ENCODE measurements around the gene RTBDN. TPM values are rescaled to one million over a fixed set of nuclear protein-coding genes. Genes with fewer than 3 reads are reported as not detected.

The RTBDN gene
- total and polyA plus RNA-seq, 10 of the 15 experiments (the other 5 are each of a cell fraction or from before 2014, with no cell fraction given) = 0.45 TPM; not detected in 9

GRCh38 chr19:12881172-12881808 lies 46.9 kb upstream of the RTBDN start, which contains the start of gene DNASE2 (continued):
- TF ChIP-seq E2F8 (IDR thresholded peaks at IDR 0.05; ENCODE audit: low read depth, partially characterized antibody) (peak; percentile 48), ATF3 (IDR thresholded peaks at IDR 0.05; ENCODE audit: borderline replicate concordance, extremely low read depth, low read depth, low read length) (no peak), NKRF (conservative IDR thresholded peaks at IDR 0.05) (peak; percentile 79), STAT3 (IDR thresholded peaks at IDR 0.05; ENCODE audit: low read depth, low read length) (no peak), ZNF24 (IDR thresholded peaks at IDR 0.05) (no peak), SKIL (IDR thresholded peaks at IDR 0.05; ENCODE audit: low read depth, poor library complexity, severe bottlenecking) (peak; percentile 51), EP300 (IDR thresholded peaks at IDR 0.05; ENCODE audit: borderline replicate concordance in 1 of 2, control insufficient read depth in 1 of 2, low read depth in 2 of 2, low read length in 2 of 2) (peak in 1 of 2 experiments; percentile 59; a peak in 1 of 4 replicates), ZNF622 (IDR thresholded peaks at IDR 0.05) (no peak), MAX (IDR thresholded peaks at IDR 0.05; ENCODE audit: low read depth, low read length) (no peak), KLF5 (IDR thresholded peaks at IDR 0.05; ENCODE audit: partially characterized antibody) (no peak), HDAC6 (IDR thresholded peaks at IDR 0.05; ENCODE audit: unreplicated experiment) (peak; percentile 74), ATF2 (IDR thresholded peaks at IDR 0.05; ENCODE audit: low read length) (no peak), CHD1 (IDR thresholded peaks at IDR 0.05; ENCODE audit: low read depth, low read length) (no peak), WRNIP1 (IDR thresholded peaks at IDR 0.05; ENCODE audit: borderline replicate concordance, low read depth, low read length) (no peak), NFYA (IDR thresholded peaks at IDR 0.05; ENCODE audit: borderline replicate concordance, low read depth, low read length) (no peak)
